HepG2 (cell line): ENCODE measurements around the gene CACTIN. TPM values are rescaled to one million over a fixed set of nuclear protein-coding genes. Genes with fewer than 3 reads are reported as not detected.

Experiments
- ATAC-seq: fragments of 200-7000 bp; cut with Tn5 transposase; 3 replicates; pipeline ENCODE4 v1.9.1; 2020; ENCODE audit warnings: mild to moderate bottlenecking, moderate library complexity
- BruUV-seq: library from RNA; stranded (reverse); fragments of 400-500 nt; replicated peaks from 2 replicates; lab custom pipeline; 2021; lab: Mats Ljungman, UMichigan
- CTCF ChIA-PET: fragments of 300-600 bp; formaldehyde crosslinking; extraction: SDS; loops from one replicate; lab custom pipeline; 2021; ENCODE audit warnings: low total read pairs, inconsistent platforms, low intra/inter-chr PET ratio; lab: Yijun Ruan, JAX
- POLR2A ChIA-PET: fragments of 350-600 bp; sonication (Branson Sonifier 250); formaldehyde crosslinking; loops from one replicate; lab custom pipeline; 2020; ENCODE audit warnings: antibody characterized with exemption, inconsistent platforms; lab: Yijun Ruan, JAX
- DNase-seq: peaks from one replicate; pipeline ENCODE4 v3.0.0-alpha.2; 2015; ENCODE audit warnings: low spot score
- FAIRE-seq: peaks from 3 replicates; lab custom pipeline; 2011; peaks lifted over from hg19 to GRCh38; lab: Jason Lieb, UNC
- H2AFZ ChIP-seq: one replicate; pipeline ENCODE4 v1.6.1; 2011; ENCODE audit warnings: low read length, inconsistent platforms
- H3K27ac ChIP-seq: fragments of 300-600 bp; 3 replicates; pipeline ENCODE4 v1.8.0; 2011; ENCODE audit warnings: mixed run types, mild to moderate bottlenecking, mixed read lengths, low read length, inconsistent platforms; ENCODE audit not compliant: insufficient read depth; ENCODE audit errors: extremely low read length
- H3K27me3 ChIP-seq, 2 experiments: fragments of 200-600 bp in 1 of 2; 2 replicates in 1 of 2; 3 replicates in 1 of 2; pipeline versions ENCODE4 v1.6.0 to v1.8.0; 2011; ENCODE audit warnings: low read length in 2 of 2, mild to moderate bottlenecking in 2 of 2, moderate library complexity in 2 of 2, inconsistent platforms in 1 of 2; ENCODE audit not compliant: insufficient read depth in 2 of 2, control insufficient read depth in 1 of 2
- H3K36me3 ChIP-seq, 2 experiments: fragments of 200-600 bp in 1 of 2; replicated peaks in 1 of 2; 2 replicates in 1 of 2; 3 replicates in 1 of 2; pipeline versions ENCODE4 v1.5.1 to v1.8.0; 2011; ENCODE audit warnings: low read length in 2 of 2, inconsistent platforms in 1 of 2; ENCODE audit not compliant: insufficient read depth in 2 of 2, control insufficient read depth in 1 of 2
- H3K4me1 ChIP-seq: 2 replicates; pipeline ENCODE4 v1.5.1; 2012; ENCODE audit warnings: low read length, inconsistent platforms; ENCODE audit not compliant: insufficient read depth
- H3K4me2 ChIP-seq: 2 replicates; pipeline ENCODE4 v1.6.0; 2011; ENCODE audit warnings: low read depth, low read length, inconsistent platforms
- H3K4me3 ChIP-seq, 3 experiments: fragments of 200-600 bp in 1 of 3; sonication (generic), shearing (Covaris generic) in 1 of 3; replicated peaks in 1 of 3; 2 replicates each; pipeline ENCODE4 v1.5.1; 2011 to 2016; ENCODE audit warnings: low read length in 3 of 3, inconsistent platforms in 2 of 3, low read depth in 2 of 3, mild to moderate bottlenecking in 2 of 3, control low read depth in 1 of 3, mixed read lengths in 1 of 3; ENCODE audit not compliant: insufficient read depth in 1 of 3
- H3K79me2 ChIP-seq: one replicate; pipeline ENCODE4 v1.6.1; 2011; ENCODE audit warnings: low read length, inconsistent platforms; ENCODE audit not compliant: insufficient read depth
- H3K9ac ChIP-seq: 2 replicates; pipeline ENCODE4 v1.6.0; 2011; ENCODE audit warnings: mild to moderate bottlenecking, low read depth, low read length, inconsistent platforms; ENCODE audit not compliant: insufficient read depth
- H3K9me3 ChIP-seq: 2 replicates; pipeline ENCODE4 v1.5.1; 2012; ENCODE audit warnings: mild to moderate bottlenecking, low read length
- H4K20me1 ChIP-seq: 2 replicates; pipeline ENCODE4 v1.6.0; 2011; ENCODE audit warnings: inconsistent platforms, mild to moderate bottlenecking, low read length, moderate library complexity; ENCODE audit not compliant: insufficient read depth
- CEBPZ ChIP-seq: IDR thresholded peaks from 2 replicates; pipeline ENCODE4 v1.6.1; 2012; ENCODE audit warnings: low read length, improper control_type of control experiment
- HNRNPH1 ChIP-seq: fragments of 200-400 bp; formaldehyde crosslinking; optimal IDR thresholded peaks from 2 replicates; pipeline ENCODE3; 2017; ENCODE audit warnings: mild to moderate bottlenecking, low read depth, low read length
- NBN ChIP-seq: fragments of 450-650 bp; conservative IDR thresholded peaks from 2 replicates; pipeline ENCODE4 v1.6.1; 2017
- NFKBIZ ChIP-seq: IDR thresholded peaks from 2 replicates; pipeline ENCODE4 v1.6.1; 2018; ENCODE audit warnings: missing genetic modification reagents, missing compliant biosample characterization
- ZNF563 ChIP-seq: sonication (generic); formaldehyde crosslinking; IDR thresholded peaks from 2 replicates; pipeline ENCODE4 v1.8.0; 2022; ENCODE audit warnings: mild to moderate bottlenecking, moderate library complexity, missing genetic modification reagents
- ZNF83 ChIP-seq: sonication (generic); formaldehyde crosslinking; IDR thresholded peaks from 2 replicates; pipeline ENCODE4 v1.4.0; 2020; ENCODE audit warnings: missing genetic modification reagents, mild to moderate bottlenecking, borderline replicate concordance
- WGBS: methylation state at CpG from one replicate; pipeline ENCODE4 v1.1.6; 2017; ENCODE audit warnings: low lambda C conversion rate; 5-methylcytosine and 5-hydroxymethylcytosine counted together
- in situ Hi-C: cut with HindIII; loops from 2 replicates; pipeline ENCODE4 v1.10.0; 2017; ENCODE audit warnings: low pct_unique_long_range_greater_than_20kb; ENCODE audit not compliant: extremely low pct_ligation_motif_present
- intact Hi-C: fragments of 100-400 bp; cut with micrococcal nuclease; formaldehyde crosslinking; loops from one replicate; pipeline ENCODE4 v1.10.0; 2022; ENCODE audit not compliant: unreplicated experiment
- polyA plus RNA-seq, 8 experiments: library from polyadenylated mRNA; depleted of rRNA in 3 of 8; stranded (reverse) in 7 of 8; unstranded in 1 of 8; fragments of >200 nt; fragmentation: Illumina TruSeq in 4 of 8; extraction: Trizol in 4 of 8; gene quantifications; 2 replicates each; pipeline versions ENCODE4 v1.2.1 to v1.2.3, GENCODE V29; 2011 to 2016; ENCODE audit warnings: low read depth in 4 of 8, missing spikeins in 1 of 8, mixed read lengths in 1 of 8; ENCODE audit not compliant: insufficient read depth in 1 of 8
- total RNA-seq, 5 experiments: library from RNA; depleted of rRNA; stranded (reverse); fragments of >200 nt; fragmentation: Illumina TruSeq; extraction: Trizol; gene quantifications; 2 replicates each; pipeline ENCODE4 v1.2.3, GENCODE V29; 2016; ENCODE audit warnings: low read depth in 1 of 5

The CACTIN gene
- total and polyA plus RNA-seq, 2 of the 13 experiments (the other 11 are each of a cell fraction or from before 2014, with no cell fraction given), result 10.0 to 16.6 TPM

GRCh38 chr19:3649888-3650287 lies 23.3 kb upstream of the CACTIN start:
- ChIA-PET POLR2A (no interaction called here), CTCF (no interaction called here)
- H4K20me1 ChIP-seq, result no peaks in the 10 kb centered on the region
- no peak for ATAC-seq
- intact Hi-C loops (no loop called here), in situ Hi-C loops (no loop called here)
- H3K79me2 ChIP-seq, result no peaks in the 10 kb centered on the region
- H3K27me3 ChIP-seq, result no peaks in the 10 kb centered on the region
- no TSS peak for BruUV-seq
- no peak for DNase-seq
- no peak overlapping the region for H3K27ac ChIP-seq
- no peak overlapping the region for H3K4me3 ChIP-seq
- H3K9ac ChIP-seq, result no peak overlapping the region
- peaks cover 2 to 4% of the 10 kb centered on the region in 2 experiments; a peak in 3 of 5 replicates for H3K36me3 ChIP-seq
- 98% methylated on average over 14 of the region's 16 CpGs for WGBS
- FAIRE-seq, result no peak
- no peak overlapping the region for H2AFZ ChIP-seq
- no peak overlapping the region for H3K4me2 ChIP-seq
- H3K4me1 ChIP-seq, result no peaks in the 10 kb centered on the region
- no peak for TF ChIP-seq ZNF563 (CRISPR knock-in tag)
- TF ChIP-seq CEBPZ, result no peak
- no peak for TF ChIP-seq ZNF83 (CRISPR knock-in tag)
- TF ChIP-seq NBN, result no peak
- no peak for TF ChIP-seq NFKBIZ (CRISPR knock-in tag)
- no peak for TF ChIP-seq HNRNPH1
- H3K9me3 ChIP-seq, result no peaks in the 10 kb centered on the region
